Colonic mucosa (tissue), 4 donors: ENCODE data around the gene NAE1. TPM values are rescaled to one million over a fixed set of nuclear protein-coding genes. Genes with fewer than 3 reads are reported as not detected.
"Not testable (repeated sequence)": the region's sequence is repeated elsewhere in the genome, so short reads cannot be mapped to it uniquely, and the experiment has no call there.

Experiments used
- DNase-seq: peaks from one replicate; pipeline ENCODE4 v3.0.0-alpha.2; 2020
- H3K27ac ChIP-seq: fragments of 200-600 bp; one replicate; pipeline ENCODE4 v1.8.0; 2021
- H3K27me3 ChIP-seq: fragments of 200-600 bp; one replicate; pipeline ENCODE4 v1.8.0; 2021
- H3K36me3 ChIP-seq: fragments of 200-600 bp; one replicate; pipeline ENCODE4 v1.8.0; 2021
- H3K4me1 ChIP-seq: fragments of 200-600 bp; one replicate; pipeline ENCODE4 v1.8.0; 2021; ENCODE audit warnings: mild to moderate bottlenecking
- H3K4me3 ChIP-seq: fragments of 200-600 bp; one replicate; pipeline ENCODE4 v1.8.0; 2021
- H3K9ac ChIP-seq, 2 donors: one replicate each; pipeline ENCODE4 v1.7.0; 2013; ENCODE audit warnings: control low read depth in 2 of 2, low read depth in 2 of 2, low read length in 2 of 2
- H3K9me3 ChIP-seq: fragments of 200-600 bp; one replicate; pipeline ENCODE4 v1.8.0; 2021
- intact Hi-C: fragments of 100-400 bp; cut with DNase I; formaldehyde crosslinking; loops from one replicate; pipeline ENCODE4 v1.14.1; 2022
- total RNA-seq, 2 donors: library from RNA; stranded (reverse); fragmentation: NEBNext Ultra II Directional in 1 of 2; extraction: Animal tissue kit (Norgen Biotek cat#: 25700) in 1 of 2; gene quantifications; one replicate each; pipeline ENCODE4 v1.2.1, GENCODE V29; 2021
- TF ChIP-seq, protein P1 (sequence below): fragments of 200-600 bp; IDR thresholded peaks from one replicate; pipeline ENCODE4 v1.8.0; 2022; ENCODE audit warnings: antibody characterized with exemption, mild to moderate bottlenecking
- donor health status: healthy.
- donor health status: DM: no; HTN: no; CAD: no.
- donor health status: DM: no; HTN: no; CAD: no.

Gene NAE1
- total RNA-seq, 2 donors from 2014 or later: 42.2 to 62.0 TPM

DNA sequence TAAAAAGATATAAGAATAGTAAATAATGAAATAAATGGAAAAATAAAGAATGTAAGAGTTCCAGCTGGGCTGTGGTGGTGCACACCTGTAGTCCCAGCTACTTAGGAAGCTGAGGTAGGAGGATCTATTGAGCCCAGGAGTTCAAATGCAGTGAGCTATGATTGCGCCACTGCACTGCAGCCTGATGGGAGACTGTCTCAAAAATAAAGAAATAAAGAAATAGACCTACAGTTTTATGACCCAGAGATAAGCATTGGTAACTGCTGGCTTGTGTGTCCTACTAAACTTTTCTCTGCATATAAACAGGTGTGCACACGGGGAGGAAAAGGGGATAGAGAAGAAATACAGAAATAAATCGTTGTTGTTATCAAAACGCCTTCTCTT lies 41.8 kb upstream of the NAE1 start:
- H3K9ac ChIP-seq: peak overlapping the region; percentile 68 to 75
- H3K27me3 ChIP-seq: no peaks in the 10 kb centered on the region
- no peaks in the 10 kb centered on the region for H3K9me3 ChIP-seq
- H3K4me3 ChIP-seq: peak overlapping the region; percentile 32
- intact Hi-C loops: no loop called here
- TF ChIP-seq, protein P1, sequence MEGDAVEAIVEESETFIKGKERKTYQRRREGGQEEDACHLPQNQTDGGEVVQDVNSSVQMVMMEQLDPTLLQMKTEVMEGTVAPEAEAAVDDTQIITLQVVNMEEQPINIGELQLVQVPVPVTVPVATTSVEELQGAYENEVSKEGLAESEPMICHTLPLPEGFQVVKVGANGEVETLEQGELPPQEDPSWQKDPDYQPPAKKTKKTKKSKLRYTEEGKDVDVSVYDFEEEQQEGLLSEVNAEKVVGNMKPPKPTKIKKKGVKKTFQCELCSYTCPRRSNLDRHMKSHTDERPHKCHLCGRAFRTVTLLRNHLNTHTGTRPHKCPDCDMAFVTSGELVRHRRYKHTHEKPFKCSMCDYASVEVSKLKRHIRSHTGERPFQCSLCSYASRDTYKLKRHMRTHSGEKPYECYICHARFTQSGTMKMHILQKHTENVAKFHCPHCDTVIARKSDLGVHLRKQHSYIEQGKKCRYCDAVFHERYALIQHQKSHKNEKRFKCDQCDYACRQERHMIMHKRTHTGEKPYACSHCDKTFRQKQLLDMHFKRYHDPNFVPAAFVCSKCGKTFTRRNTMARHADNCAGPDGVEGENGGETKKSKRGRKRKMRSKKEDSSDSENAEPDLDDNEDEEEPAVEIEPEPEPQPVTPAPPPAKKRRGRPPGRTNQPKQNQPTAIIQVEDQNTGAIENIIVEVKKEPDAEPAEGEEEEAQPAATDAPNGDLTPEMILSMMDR: no peak
- H3K27ac ChIP-seq: peak overlapping the region; percentile 81
- H3K4me1 ChIP-seq: peaks cover 5% of the 10 kb centered on the region
- no peaks in the 10 kb centered on the region for H3K36me3 ChIP-seq
- peak; percentile 42 for DNase-seq

DNA sequence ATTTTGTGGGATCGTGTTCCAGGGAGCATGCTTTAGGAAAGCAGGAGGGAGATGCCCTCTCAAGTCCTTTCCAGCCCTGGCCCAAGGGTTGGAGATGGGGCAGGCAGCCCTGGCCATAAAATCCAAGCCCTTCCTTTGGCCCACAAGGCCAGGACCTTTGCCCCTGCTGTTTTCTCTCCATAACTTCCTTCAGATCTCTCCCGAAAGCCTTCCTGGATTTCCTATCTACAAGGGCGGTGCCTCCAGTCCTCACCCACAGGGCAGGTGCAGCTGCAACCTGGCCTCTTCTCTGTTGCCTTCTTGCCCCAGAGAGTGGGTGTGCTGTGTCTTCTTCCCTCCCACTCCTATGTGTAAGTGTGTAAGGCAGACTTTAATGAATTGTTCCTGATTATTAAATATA lies 41.1 kb upstream of the NAE1 start:
- DNase-seq: peak; percentile 88

DNA sequence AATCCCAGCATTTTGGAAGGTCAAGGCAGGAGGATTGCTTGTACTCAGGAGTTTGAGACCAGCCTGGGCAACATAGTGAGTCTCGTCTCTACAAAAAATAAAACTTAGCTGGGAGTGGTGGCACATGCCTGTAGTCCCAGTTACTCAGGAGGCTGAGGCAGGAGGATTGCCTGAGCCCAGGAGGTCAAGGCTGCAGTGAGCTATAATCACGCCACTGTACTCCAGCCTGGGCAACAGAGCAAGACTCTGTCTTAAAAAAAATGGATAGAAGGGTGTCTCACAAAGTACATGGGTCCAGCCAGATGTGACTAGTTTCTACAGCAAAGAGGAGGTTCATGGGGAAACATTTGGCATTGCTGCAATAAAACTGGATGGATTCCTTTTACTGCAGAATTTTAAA lies 40.6 kb upstream of the NAE1 start:
- H3K36me3 ChIP-seq, H3K9ac ChIP-seq, intact Hi-C loops, H3K9me3 ChIP-seq, H3K27me3 ChIP-seq, H3K4me3 ChIP-seq, H3K4me1 ChIP-seq: not testable (repeated sequence)
- H3K27ac ChIP-seq: peak overlapping the region; percentile 81
- peak; percentile 45 for DNase-seq

More for the DNA sequence above, 41.1 kb upstream of the NAE1 start:
- Histone ChIP-seq H3K9ac (no peak overlapping the region), H3K27me3 (no peaks in the 10 kb centered on the region), H3K9me3 (no peaks in the 10 kb centered on the region), H3K4me3 (no peak overlapping the region), H3K36me3 (no peaks in the 10 kb centered on the region), H3K27ac (peak overlapping the region; percentile 81), H3K4me1 (peaks cover 5% of the 10 kb centered on the region)
- TF ChIP-seq, protein P1: no peak
- intact Hi-C loops: no loop called here

DNA sequence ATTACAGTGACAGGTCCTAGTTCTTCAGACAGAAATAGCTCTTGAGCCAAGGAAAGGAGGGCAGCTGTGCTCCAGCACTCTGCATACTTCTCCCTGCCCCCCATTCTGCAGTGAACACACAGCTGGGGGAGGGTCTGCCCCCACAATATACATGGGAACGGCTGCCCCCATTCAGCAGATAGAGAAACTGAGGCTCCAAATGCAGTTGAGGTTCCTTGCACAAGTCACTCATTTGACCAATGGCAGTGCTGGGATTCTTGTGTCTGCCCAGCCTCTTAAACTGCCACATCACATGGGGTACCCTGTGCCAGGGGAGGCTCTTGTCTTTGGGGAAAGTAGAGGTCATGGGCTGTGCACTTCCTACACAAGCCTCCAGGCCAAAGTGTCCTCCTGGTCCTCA lies 38.6 kb upstream of the NAE1 start:
- peaks cover 5% of the 10 kb centered on the region for H3K4me1 ChIP-seq
- no peaks in the 10 kb centered on the region for H3K27me3 ChIP-seq
- DNase-seq: no peak
- H3K4me3 ChIP-seq: no peak overlapping the region
- TF ChIP-seq, protein P1: no peak
- no peaks in the 10 kb centered on the region for H3K9me3 ChIP-seq
- no peak overlapping the region for H3K27ac ChIP-seq
- no peaks in the 10 kb centered on the region for H3K36me3 ChIP-seq
- H3K9ac ChIP-seq: no peak overlapping the region
- intact Hi-C loops: loop anchor here (2.0 to 5.0 kb wide), 3 partner anchors 37 to 262 kb away; no protein-coding TSS in a partner anchor

DNA sequence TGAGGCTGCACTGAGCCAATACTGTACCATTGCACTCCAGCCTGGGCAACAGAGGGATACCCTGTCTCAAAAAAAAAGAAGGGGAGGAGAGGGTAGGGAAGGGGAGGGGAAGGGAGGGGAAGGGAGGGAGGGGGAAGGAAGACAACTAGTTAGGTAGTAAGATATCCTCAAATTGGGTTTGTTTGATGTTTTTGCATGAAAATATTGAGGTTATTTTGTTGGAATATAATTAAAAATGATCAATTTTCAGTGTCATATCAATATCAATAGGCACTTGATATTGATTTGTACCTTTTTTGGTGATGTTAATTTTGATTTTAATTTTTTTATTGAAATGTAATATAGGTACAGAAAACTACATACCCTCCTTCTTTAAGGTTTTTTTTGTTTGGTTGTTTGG lies 32.9 kb upstream of the NAE1 start:
- intact Hi-C loops: no loop called here

DNA sequence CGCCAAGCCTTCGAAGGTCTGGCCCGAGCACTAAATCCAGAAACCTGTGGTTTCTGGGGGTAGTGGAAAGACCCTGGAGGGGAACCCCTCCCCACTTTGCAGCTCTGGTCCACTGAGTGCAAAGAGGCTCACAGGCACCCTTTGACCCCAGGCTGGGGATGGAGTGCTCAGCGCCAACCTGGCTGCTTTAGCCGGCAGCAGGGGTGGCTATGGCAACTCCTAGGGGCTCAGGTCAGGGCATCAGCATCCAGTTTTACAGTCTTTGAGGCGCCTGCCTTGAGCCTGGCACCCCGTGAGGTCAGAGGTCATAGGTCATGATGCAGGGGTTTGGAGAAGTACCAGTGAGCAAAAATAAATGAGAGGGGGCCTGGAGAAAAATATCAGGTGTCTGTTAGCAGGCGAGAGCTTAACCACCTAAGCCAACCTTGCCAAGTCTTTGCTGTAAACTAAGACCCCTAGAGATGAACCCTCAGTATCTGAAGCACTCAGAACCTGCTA lies 31.3 kb upstream of the NAE1 start:
- TF ChIP-seq, protein P1: no peak
- intact Hi-C loops: no loop called here
- H3K4me3 ChIP-seq: no peak overlapping the region
- DNase-seq: no peak
- no peak overlapping the region for H3K27ac ChIP-seq
- no peak overlapping the region for H3K9ac ChIP-seq
- no peaks in the 10 kb centered on the region for H3K4me1 ChIP-seq
- H3K9me3 ChIP-seq: no peaks in the 10 kb centered on the region
- no peaks in the 10 kb centered on the region for H3K36me3 ChIP-seq
- no peaks in the 10 kb centered on the region for H3K27me3 ChIP-seq

More for the DNA sequence above, 32.9 kb upstream of the NAE1 start:
- H3K4me3 ChIP-seq: no peak overlapping the region
- no peaks in the 10 kb centered on the region for H3K4me1 ChIP-seq
- TF ChIP-seq, protein P1: no peak
- H3K36me3 ChIP-seq: no peaks in the 10 kb centered on the region
- no peak overlapping the region for H3K27ac ChIP-seq
- no peaks in the 10 kb centered on the region for H3K27me3 ChIP-seq
- DNase-seq: no peak
- H3K9ac ChIP-seq: no peak overlapping the region
- H3K9me3 ChIP-seq: no peaks in the 10 kb centered on the region
